B cell (primary cell): ENCODE results near the gene TOP2A. TPM values are rescaled to one million over a fixed set of nuclear protein-coding genes. Genes with fewer than 3 reads are reported as not detected.

Source experiments
- ATAC-seq: fragments of 200-7000 bp; cut with Tn5 transposase; one replicate; pipeline ENCODE4 v1.10.0; 2021; ENCODE audit warnings: low read depth, mild to moderate bottlenecking, moderate number of reproducible peaks, moderate library complexity
- CTCF ChIA-PET: fragments of 350-600 bp; sonication (Branson Sonifier 250); formaldehyde crosslinking; loops from one replicate; lab custom pipeline; 2021; ENCODE audit warnings: antibody characterized with exemption, inconsistent platforms; lab: Charles Lee
- POLR2A ChIA-PET: fragments of 350-600 bp; sonication (Branson Sonifier 250); formaldehyde crosslinking; loops from one replicate; lab custom pipeline; 2021; ENCODE audit warnings: antibody characterized with exemption; lab: Charles Lee
- DNase-seq: peaks from one replicate; pipeline ENCODE4 v3.0.0; 2013
- H2AFZ ChIP-seq: 2 replicates; pipeline ENCODE4 v1.6.1; 2012; ENCODE audit warnings: mild to moderate bottlenecking, low read depth, low read length; ENCODE audit not compliant: insufficient read depth, poor library complexity, severe bottlenecking
- H3K27ac ChIP-seq, 2 donors: 1 replicate in 1 of 2; 2 replicates in 1 of 2; pipeline ENCODE4 v1.5.1; 2012 to 2013; ENCODE audit warnings: low read length in 2 of 2, mild to moderate bottlenecking in 2 of 2, moderate library complexity in 1 of 2
- H3K27me3 ChIP-seq, 4 experiments: fragments of 200-600 bp in 1 of 4; sonication (generic) in 1 of 4; replicated peaks in 1 of 4; 1 replicate in 2 of 4; 2 replicates in 2 of 4; pipeline versions ENCODE4 v1.6.1 to v1.7.0; 2013 to 2016; ENCODE audit warnings: low read length in 3 of 4, mild to moderate bottlenecking in 2 of 4, mixed read lengths in 1 of 4, moderate library complexity in 1 of 4; ENCODE audit not compliant: insufficient read depth in 4 of 4, control insufficient read depth in 3 of 4; ENCODE audit errors: control extremely low read depth in 1 of 4
- H3K36me3 ChIP-seq, 2 experiments: replicated peaks in 1 of 2; 1 replicate in 1 of 2; 2 replicates in 1 of 2; pipeline versions ENCODE4 v1.6.1 to v1.7.1; 2013; ENCODE audit warnings: low read length in 1 of 2; ENCODE audit not compliant: insufficient read depth in 2 of 2, control insufficient read depth in 1 of 2; ENCODE audit errors: control extremely low read depth in 1 of 2, extremely low read depth in 1 of 2
- H3K4me1 ChIP-seq, 2 donors: fragments of 200-600 bp in 1 of 2; sonication (generic) in 1 of 2; 1 replicate in 1 of 2; 2 replicates in 1 of 2; pipeline versions ENCODE4 v1.5.1 to v1.6.1; 2013 to 2017; ENCODE audit warnings: low read length in 2 of 2; ENCODE audit not compliant: control insufficient read depth in 2 of 2, insufficient read depth in 2 of 2
- H3K4me2 ChIP-seq: replicated peaks from 2 replicates; pipeline ENCODE3; 2012; ENCODE audit warnings: mild to moderate bottlenecking, low read depth, low read length; ENCODE audit not compliant: poor library complexity, severe bottlenecking
- H3K4me3 ChIP-seq, 5 experiments: fragments of 200-600 bp in 1 of 5; sonication (generic) in 1 of 5; 1 replicate in 3 of 5; 2 replicates in 2 of 5; pipeline versions ENCODE4 v1.5.1 to v1.7.0; 2011 to 2016; ENCODE audit warnings: low read length in 4 of 5, mild to moderate bottlenecking in 4 of 5, low read depth in 2 of 5, control low read depth in 1 of 5, moderate library complexity in 1 of 5; ENCODE audit not compliant: insufficient read depth in 1 of 5; ENCODE audit errors: control extremely low read depth in 1 of 5, extremely low read depth in 1 of 5
- H3K79me2 ChIP-seq: fragments of 200-600 bp; sonication (generic); one replicate; pipeline ENCODE4 v1.6.0; 2016; ENCODE audit warnings: low read length; ENCODE audit not compliant: control insufficient read depth, insufficient read depth
- H3K9ac ChIP-seq: fragments of 200-600 bp; sonication (generic); 2 replicates; pipeline ENCODE4 v1.6.1; 2017; ENCODE audit warnings: mild to moderate bottlenecking, low read length, moderate library complexity
- H3K9me3 ChIP-seq, 3 donors: one replicate each; pipeline versions ENCODE4 v1.6.1 to v1.7.1; 2013; ENCODE audit warnings: low read length in 2 of 3; ENCODE audit not compliant: control insufficient read depth in 2 of 3, insufficient read depth in 1 of 3; ENCODE audit errors: control extremely low read depth in 1 of 3
- H4K20me1 ChIP-seq: 2 replicates; pipeline ENCODE4 v1.6.0; 2012; ENCODE audit warnings: mild to moderate bottlenecking, low read length; ENCODE audit not compliant: insufficient read depth, control insufficient read depth, poor library complexity, severe bottlenecking
- H3K27ac Mint-ChIP-seq: one replicate; pipeline ENCODE4 v1.8.0; 2021; ENCODE audit warnings: mixed read lengths
- H3K27me3 Mint-ChIP-seq: one replicate; pipeline ENCODE4 v1.8.0; 2021; ENCODE audit warnings: mixed read lengths
- H3K4me1 Mint-ChIP-seq: one replicate; pipeline ENCODE4 v1.8.0; 2021; ENCODE audit warnings: mixed read lengths
- H3K4me3 Mint-ChIP-seq: one replicate; pipeline ENCODE4 v1.8.0; 2021; ENCODE audit warnings: mixed read lengths
- H3K9me3 Mint-ChIP-seq: one replicate; pipeline ENCODE4 v1.8.0; 2022; ENCODE audit warnings: mixed read lengths; ENCODE audit not compliant: insufficient read depth
- CTCF ChIP-seq: fragments of 200-600 bp; IDR thresholded peaks from one replicate; pipeline ENCODE4 v1.8.0; 2022; ENCODE audit warnings: antibody characterized with exemption, mild to moderate bottlenecking
- EZH2 ChIP-seq: IDR thresholded peaks from 2 replicates; pipeline ENCODE4 v1.6.1; 2012; ENCODE audit warnings: borderline replicate concordance, low read depth, mild to moderate bottlenecking, moderate library complexity, low read length; ENCODE audit not compliant: insufficient read depth, poor library complexity, severe bottlenecking
- WGBS: methylation state at CpG from one replicate; pipeline ENCODE4 v1.1.5; 2013; ENCODE audit warnings: missing lambda C conversion rate; ENCODE audit not compliant: insufficient coverage; 5-methylcytosine and 5-hydroxymethylcytosine counted together
- intact Hi-C: fragments of 100-400 bp; cut with micrococcal nuclease; formaldehyde crosslinking; loops from one replicate; pipeline ENCODE4 v1.10.0; 2022
- polyA plus RNA-seq: library from polyadenylated mRNA; depleted of rRNA; stranded (reverse); fragments of >200 nt; gene quantifications from 2 replicates; pipeline ENCODE4 v1.2.3, GENCODE V29; 2012
- total RNA-seq, 2 donors: library from RNA; stranded (reverse); fragments of 120-200 nt in 1 of 2; gene quantifications; 1 replicate in 1 of 2; 2 replicates in 1 of 2; pipeline versions ENCODE4 v1.2.3 to v1.2.4, GENCODE V29; 2013 to 2022

The TOP2A gene
- total and polyA plus RNA-seq, 2 donors (not counting 1 experiment from before 2014, with no cell fraction given) = 0.36 to 3.1 TPM

- ATAC-seq = no peak
- POLR2A ChIA-PET = interaction anchor here (0.6 kb wide), 1 partner anchor 134 kb away, joined by 3 read pairs; no protein-coding TSS in a partner anchor
- peak within 1 kb of the TSS; percentile 90 for H3K4me2 ChIP-seq
- peaks cover 12 to 13% of the 10 kb centered on the region in 2 donors for H3K4me1 ChIP-seq
- intact Hi-C loops = loop anchor here (5.0 kb wide), 1 partner anchor 253 kb away; no protein-coding TSS in a partner anchor
- peaks cover 0 to 34% (median 8%) of the 10 kb centered on the region in 4 experiments for H3K27me3 ChIP-seq
- Mint-ChIP-seq H3K4me3 (peak within 1 kb of the TSS; percentile 85), H3K27me3 (peaks cover 12% of the 10 kb centered on the region), H3K9me3 (no peaks in the 10 kb centered on the region), H3K4me1 (peaks cover 7% of the 10 kb centered on the region), H3K27ac (no peak within 1 kb of the TSS)
- peak within 1 kb of the TSS; percentile 74 for H2AFZ ChIP-seq
- H3K27ac ChIP-seq = no peak within 1 kb of the TSS
- peak within 1 kb of the TSS; percentile 45 for H3K9ac ChIP-seq
- peaks cover 0 to 6% (median 0%) of the 10 kb centered on the region in 3 donors for H3K9me3 ChIP-seq
- WGBS = 94% methylated on average over 14 of the region's 22 CpGs
- DNase-seq = no peak
- no peaks in the 10 kb centered on the region for H3K36me3 ChIP-seq
- no peaks in the 10 kb centered on the region for H3K79me2 ChIP-seq
- no peaks in the 10 kb centered on the region for H4K20me1 ChIP-seq
- CTCF ChIA-PET = interaction anchor here (1.2 to 15.9 kb wide), 7 partner anchors 10 to 196 kb away, joined by 3 to 871 read pairs (median 16); partner anchors contain the start of genes CDC6, RARA and TOP2A
- TF ChIP-seq EZH2 (no peak), CTCF (no peak)
- peak within 1 kb of the TSS in 4 of 5 experiments; percentile 22 to 58 (median 52) for H3K4me3 ChIP-seq
These were observed 53.4 kb downstream of the TOP2A start, which contains the start of gene GJD3 for GRCh38 chr17:40364121-40364861. Gene GJD3 (minus strand): TSS chr17:40364737. CDS start chr17:40363815, 922 bp downstream.
